GM12878 (cell line): Measurements from ENCODE around the gene TMEM181. TPM values are rescaled to one million over a fixed set of nuclear protein-coding genes. Genes with fewer than 3 reads are reported as not detected.

Experiments
- ATAC-seq: fragments of 200-7000 bp; cut with Tn5 transposase; 3 replicates; pipeline ENCODE4 v1.9.1; 2020; ENCODE audit warnings: mild to moderate bottlenecking, moderate library complexity
- BruUV-seq: library from RNA; stranded (reverse); fragments of 400-500 nt; replicated peaks from 2 replicates; lab custom pipeline; 2021; lab: Mats Ljungman, UMichigan
- CTCF ChIA-PET: fragments of 300-600 bp; sonication (Branson Sonifier 250); formaldehyde crosslinking; extraction: SDS; loops from one replicate; lab custom pipeline; 2021; ENCODE audit warnings: inconsistent platforms; lab: Yijun Ruan, JAX
- POLR2A ChIA-PET: fragments of 350-600 bp; formaldehyde crosslinking; extraction: SDS; loops from one replicate; lab custom pipeline; 2021; ENCODE audit warnings: inconsistent platforms; lab: Charles Lee
- RAD21 ChIA-PET: fragments of 300-600 bp; sonication (Branson Sonifier 250); formaldehyde crosslinking; loops from one replicate; lab custom pipeline; 2023; ENCODE audit warnings: antibody characterized with exemption; ENCODE audit not compliant: unreplicated experiment; lab: Charles Lee
- SMC1A ChIA-PET: fragments of 300-600 bp; sonication (Branson Sonifier 250); formaldehyde crosslinking; loops from one replicate; lab custom pipeline; 2023; ENCODE audit not compliant: unreplicated experiment, uncharacterized antibody; lab: Charles Lee
- DNase-seq: peaks from one replicate; pipeline ENCODE4 v3.0.0-alpha.2; 2011; ENCODE audit warnings: low read depth, low spot score
- FAIRE-seq: peaks from 3 replicates; lab custom pipeline; 2011; peaks lifted over from hg19 to GRCh38; lab: Jason Lieb, UNC
- H2AFZ ChIP-seq: 2 replicates; pipeline ENCODE4 v1.6.0; 2011; ENCODE audit warnings: low read depth, low read length, control low read depth; ENCODE audit not compliant: control insufficient read depth
- H3K27ac ChIP-seq: 2 replicates; pipeline ENCODE4 v1.5.1; 2011; ENCODE audit warnings: control low read depth; ENCODE audit not compliant: control insufficient read depth, insufficient read depth
- H3K27me3 ChIP-seq, 2 experiments: replicated peaks in 1 of 2; 2 replicates each; pipeline versions ENCODE4 v1.6.0 to v1.6.1; 2011; ENCODE audit warnings: low read length in 1 of 2; ENCODE audit not compliant: control insufficient read depth in 2 of 2, insufficient read depth in 2 of 2
- H3K36me3 ChIP-seq, 2 experiments: 2 replicates each; pipeline ENCODE4 v1.5.1; 2011; ENCODE audit warnings: low read length in 1 of 2; ENCODE audit not compliant: control insufficient read depth in 2 of 2, insufficient read depth in 2 of 2
- H3K4me1 ChIP-seq: 2 replicates; pipeline ENCODE4 v1.6.1; 2011; ENCODE audit warnings: mild to moderate bottlenecking, low read length, moderate library complexity, mixed read lengths; ENCODE audit not compliant: control insufficient read depth, insufficient read depth
- H3K4me2 ChIP-seq: 2 replicates; pipeline ENCODE4 v1.6.0; 2011; ENCODE audit warnings: control low read depth; ENCODE audit not compliant: control insufficient read depth, insufficient read depth
- H3K4me3 ChIP-seq: fragments of 200-600 bp; sonication (generic); 2 replicates; pipeline ENCODE4 v1.5.1; 2016
- H3K79me2 ChIP-seq: 2 replicates; pipeline ENCODE4 v1.6.0; 2011; ENCODE audit warnings: low read length; ENCODE audit not compliant: control insufficient read depth, insufficient read depth
- H3K9ac ChIP-seq: 2 replicates; pipeline ENCODE4 v1.8.0; 2011; ENCODE audit warnings: low read length, control low read depth, mixed read lengths; ENCODE audit not compliant: control insufficient read depth, insufficient read depth
- H3K9me3 ChIP-seq: replicated peaks from 3 replicates; pipeline ENCODE4 v1.5.1; 2011; ENCODE audit warnings: mild to moderate bottlenecking, low read length; ENCODE audit not compliant: control insufficient read depth, insufficient read depth
- H4K20me1 ChIP-seq: 2 replicates; pipeline ENCODE4 v1.6.0; 2011; ENCODE audit not compliant: control insufficient read depth, insufficient read depth
- CEBPZ ChIP-seq: fragments of 150-350 bp; IDR thresholded peaks from 2 replicates; pipeline ENCODE4 v1.6.1; 2016; ENCODE audit warnings: low read depth, low read length
- SREBF1 ChIP-seq: IDR thresholded peaks from 2 replicates; pipeline ENCODE4 v1.6.1; 2012; ENCODE audit warnings: mild to moderate bottlenecking, low read length
- SRF ChIP-seq, 2 experiments: IDR thresholded peaks; 2 replicates each; pipeline ENCODE4 v1.6.1; 2011; ENCODE audit warnings: low read depth in 2 of 2, low read length in 2 of 2, mild to moderate bottlenecking in 1 of 2, moderate library complexity in 1 of 2
- WGBS: methylation state at CpG from one replicate; pipeline ENCODE4 v1.1.6; 2016; ENCODE audit warnings: low lambda C conversion rate; ENCODE audit not compliant: insufficient replicate concordance, insufficient coverage; ENCODE audit errors: missing lambda C conversion rate; 5-methylcytosine and 5-hydroxymethylcytosine counted together
- in situ Hi-C: fragments of 300-500 bp; cut with MboI; formaldehyde crosslinking; loops from 9 replicates; pipeline ENCODE4 v1.14.3; 2018; ENCODE audit warnings: mixed read lengths
- intact Hi-C: fragments of 100-400 bp; cut with micrococcal nuclease; formaldehyde crosslinking; loops from one replicate; pipeline ENCODE4 v1.14.2; 2022; ENCODE audit not compliant: unreplicated experiment
- polyA plus RNA-seq, 11 experiments: library from polyadenylated mRNA; depleted of rRNA in 4 of 11; unstranded in 6 of 11; stranded (reverse) in 5 of 11; fragments of >200 nt; fragmentation: Nextera tagmentation in 4 of 11; fragmentation: Illumina TruSeq in 1 of 11; extraction: Ambion mirVana in 4 of 11; extraction: Trizol in 1 of 11; gene quantifications; 1 replicate in 1 of 11; 2 replicates in 10 of 11; pipeline versions ENCODE4 v1.2.1 to v1.2.3, GENCODE V29; 2011 to 2016; ENCODE audit warnings: inconsistent platforms in 2 of 11, missing spikeins in 2 of 11, low read depth in 1 of 11
- total RNA-seq, 4 experiments: library from RNA; depleted of rRNA in 3 of 4; stranded (reverse); fragments of >200 nt in 3 of 4; fragmentation: Illumina TruSeq in 1 of 4; extraction: Trizol in 1 of 4; gene quantifications; 2 replicates each; pipeline versions ENCODE4 v1.2.1 to v1.2.3, GENCODE V29; 2013 to 2021
- TF ChIP-seq, protein P1 (sequence below): fragments of 450-650 bp; IDR thresholded peaks from 2 replicates; pipeline ENCODE4 v1.6.1; 2016; ENCODE audit warnings: mild to moderate bottlenecking

Gene TMEM181
- total and polyA plus RNA-seq, 10 of the 15 experiments (the other 5 are each of a cell fraction or from before 2014, with no cell fraction given): 1.5 to 7.9 (median 5.2) TPM

GRCh38 chr6:158548418-158549161 is 11.3 kb upstream of the TMEM181 start (continued):
- no peak for TF ChIP-seq CEBPZ

DNA sequence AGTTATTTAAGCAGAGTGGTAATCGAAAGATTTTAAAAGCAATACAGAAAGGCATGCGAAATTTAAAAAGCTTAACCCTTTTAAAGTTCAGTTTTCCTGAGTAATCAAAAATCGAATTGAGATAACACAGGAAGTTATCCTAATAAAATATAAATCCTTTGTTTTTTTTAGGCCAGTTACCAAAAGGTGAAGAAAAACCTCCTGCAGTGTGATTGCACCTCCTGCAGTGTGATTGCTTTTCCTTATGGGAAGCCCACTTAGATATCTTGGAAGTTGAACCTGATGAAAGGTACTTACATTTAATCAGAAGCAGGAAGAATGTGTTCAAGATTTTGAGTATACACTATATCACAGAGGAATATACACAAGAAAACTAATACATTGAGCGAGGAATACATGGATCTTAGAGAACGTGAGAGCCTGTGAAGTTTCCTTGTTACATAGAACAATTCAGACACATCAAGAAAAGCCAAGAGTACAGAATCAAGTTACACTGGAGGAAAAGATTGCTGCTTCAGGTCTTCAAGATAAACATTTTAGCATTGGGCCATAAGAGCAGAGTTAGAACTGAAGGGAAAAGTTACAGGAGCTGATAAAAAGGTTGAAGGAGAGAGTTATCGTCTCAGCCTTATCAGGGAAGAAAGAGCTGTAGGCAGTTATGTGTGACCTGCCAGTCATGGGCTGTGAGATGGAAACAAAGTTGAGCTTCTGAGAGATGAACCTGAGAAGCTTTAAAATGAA is 7.7 kb upstream of the TMEM181 start:
- H3K4me2 ChIP-seq: no peak overlapping the region
- CTCF ChIA-PET: interaction anchor here (0.8 to 2.9 kb wide), 9 partner anchors 7 to 338 kb away, joined by 3 to 9 read pairs (median 4); partner anchors contain the start of genes DYNLT1 and TMEM181
- whole genome bisulfite sequencing: 70% methylated on average over 6 of the region's 6 CpGs
- no peak overlapping the region for H3K27ac ChIP-seq
- SMC1A ChIA-PET: interaction anchor here (0.9 to 2.6 kb wide), 6 partner anchors 9 to 338 kb away, joined by 3 to 13 read pairs (median 4); no protein-coding TSS in a partner anchor
- no peaks in the 10 kb centered on the region for H4K20me1 ChIP-seq
- H3K9ac ChIP-seq: no peak overlapping the region
- BruUV-seq: no TSS peak
- DNase-seq: no peak
- peak; percentile 29; the same call in 2 of the 3 replicates for ATAC-seq
- no peak overlapping the region for H3K4me3 ChIP-seq
- in situ Hi-C loops (no loop called here), intact Hi-C loops (no loop called here)
- no peaks in the 10 kb centered on the region for H3K27me3 ChIP-seq
- FAIRE-seq: no peak
- H3K79me2 ChIP-seq: no peaks in the 10 kb centered on the region
- TF ChIP-seq SRF (IDR thresholded peaks at IDR 0.05; ENCODE audit: low read depth in 2 of 2, low read length in 2 of 2) (no peak), SREBF1 (no peak)
- TF ChIP-seq, protein P1, sequence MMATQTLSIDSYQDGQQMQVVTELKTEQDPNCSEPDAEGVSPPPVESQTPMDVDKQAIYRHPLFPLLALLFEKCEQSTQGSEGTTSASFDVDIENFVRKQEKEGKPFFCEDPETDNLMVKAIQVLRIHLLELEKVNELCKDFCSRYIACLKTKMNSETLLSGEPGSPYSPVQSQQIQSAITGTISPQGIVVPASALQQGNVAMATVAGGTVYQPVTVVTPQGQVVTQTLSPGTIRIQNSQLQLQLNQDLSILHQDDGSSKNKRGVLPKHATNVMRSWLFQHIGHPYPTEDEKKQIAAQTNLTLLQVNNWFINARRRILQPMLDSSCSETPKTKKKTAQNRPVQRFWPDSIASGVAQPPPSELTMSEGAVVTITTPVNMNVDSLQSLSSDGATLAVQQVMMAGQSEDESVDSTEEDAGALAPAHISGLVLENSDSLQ: 0 out of 2 replicates have a peak, but pooled peaks have one; percentile 6
- H3K9me3 ChIP-seq: no peaks in the 10 kb centered on the region
- no peaks in the 10 kb centered on the region for H3K36me3 ChIP-seq
- POLR2A ChIA-PET: interaction anchor here (0.7 kb wide), 1 partner anchor 224 kb away, joined by 3 read pairs; no protein-coding TSS in a partner anchor
- RAD21 ChIA-PET: interaction anchor here (1.1 to 2.0 kb wide), 6 partner anchors 7 to 331 kb away, joined by 3 to 7 read pairs (median 4); partner anchors contain the start of gene TMEM181
- H2AFZ ChIP-seq: no peak overlapping the region
- H3K4me1 ChIP-seq: no peaks in the 10 kb centered on the region
